ENCODE data around the gene WNT11.

Gene WNT11

DNA sequence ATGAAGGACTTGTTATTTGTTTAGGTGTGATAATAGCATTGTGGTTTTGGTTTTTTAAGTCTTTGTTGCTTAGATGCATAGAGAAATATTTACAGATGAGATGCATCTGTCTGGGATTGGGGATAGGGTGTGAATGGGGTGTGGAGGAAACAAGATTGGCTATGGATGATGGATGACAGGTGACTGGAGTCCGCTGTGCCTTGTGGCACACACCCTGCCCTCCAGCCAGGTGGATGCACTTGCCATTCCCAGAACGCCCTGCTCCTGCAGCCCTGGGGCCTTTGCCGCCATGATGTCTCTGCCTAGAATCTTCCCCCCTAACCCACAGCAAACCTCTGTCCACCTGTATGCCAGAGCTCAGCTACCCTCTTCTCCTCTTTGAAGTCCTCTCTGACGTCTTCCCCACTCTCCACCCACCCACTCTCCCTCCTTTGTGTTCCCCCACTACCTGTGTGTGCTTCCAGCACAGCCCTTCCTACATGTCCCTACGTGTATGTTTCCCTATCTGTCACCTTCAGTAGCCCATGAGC lies 54.7 kb downstream of the WNT11 start:
- no peak for DNase-seq

DNA sequence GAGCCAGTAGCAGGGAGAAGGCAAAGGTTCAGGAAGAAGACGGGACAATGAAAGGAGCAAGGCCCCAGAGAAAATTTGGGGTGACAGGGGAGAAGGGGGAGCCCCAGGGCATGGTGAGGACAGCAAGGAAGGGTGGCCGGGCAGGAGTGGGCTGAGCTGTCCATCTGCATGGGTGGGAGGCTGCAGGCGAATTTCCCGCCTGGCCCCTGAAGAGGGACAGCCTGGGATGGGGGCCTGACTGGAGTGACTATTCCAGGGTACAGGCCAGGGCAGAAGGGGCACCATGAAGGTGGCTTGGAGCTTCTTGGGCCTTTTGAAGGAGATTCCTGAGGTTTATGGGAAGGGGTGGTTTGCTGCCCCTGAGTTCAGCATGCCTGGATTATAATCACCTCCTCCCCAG lies 56.2 kb downstream of the WNT11 start:
- no peak for DNase-seq

DNA sequence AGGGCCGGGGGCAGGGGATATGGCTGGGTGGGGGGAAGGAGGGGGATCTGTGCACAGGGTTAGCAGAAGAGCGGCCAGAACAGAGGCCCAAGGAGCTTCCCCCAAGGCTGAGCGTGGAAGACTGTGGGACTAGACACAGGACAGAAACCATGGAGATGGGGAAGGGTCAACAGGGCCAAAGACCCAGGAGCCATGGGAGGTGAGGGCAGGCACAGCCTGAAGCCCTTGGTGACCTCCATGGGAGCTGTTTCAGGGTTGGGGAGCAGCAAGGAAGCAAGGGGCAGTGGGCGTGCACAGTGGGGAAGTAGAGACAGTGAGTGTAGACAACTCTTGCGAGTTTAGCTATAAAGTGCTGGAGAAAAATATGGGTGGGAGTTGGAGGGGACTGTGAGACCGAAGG lies 56.6 kb downstream of the WNT11 start:
- DNase-seq = no peak

DNA sequence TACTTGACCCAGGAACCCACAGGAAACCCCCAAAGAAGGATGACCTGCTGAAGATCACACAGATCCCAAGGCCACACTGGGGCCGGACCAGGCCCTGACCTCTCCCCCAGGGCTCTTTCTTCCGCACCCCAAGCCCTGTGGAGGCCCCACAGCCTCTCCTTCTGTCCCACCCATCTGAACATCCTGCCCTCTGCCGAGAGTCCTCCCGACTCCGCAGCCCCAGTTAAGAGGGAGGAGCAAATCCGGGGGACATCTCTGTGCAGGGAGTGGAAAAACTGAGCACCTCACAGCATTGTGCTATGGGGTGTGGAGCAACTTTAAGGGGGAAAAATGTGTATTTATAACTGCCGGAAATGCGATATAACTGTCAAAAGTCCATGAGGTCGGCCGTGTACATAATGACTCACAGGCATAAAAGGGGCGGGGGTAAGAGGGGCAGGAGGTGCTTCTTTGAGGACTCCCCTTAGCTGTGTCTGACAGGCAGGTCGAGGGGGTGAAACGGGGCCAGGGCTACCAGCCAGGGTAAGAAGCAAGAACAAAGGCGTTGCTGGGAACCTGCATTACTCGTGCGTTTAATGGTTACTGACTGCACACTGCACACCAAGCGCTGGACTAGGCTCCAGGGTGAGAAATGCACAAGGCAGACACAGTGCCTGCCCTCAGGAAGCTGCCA lies 57.2 kb downstream of the WNT11 start:
- DNase-seq = no peak

DNA sequence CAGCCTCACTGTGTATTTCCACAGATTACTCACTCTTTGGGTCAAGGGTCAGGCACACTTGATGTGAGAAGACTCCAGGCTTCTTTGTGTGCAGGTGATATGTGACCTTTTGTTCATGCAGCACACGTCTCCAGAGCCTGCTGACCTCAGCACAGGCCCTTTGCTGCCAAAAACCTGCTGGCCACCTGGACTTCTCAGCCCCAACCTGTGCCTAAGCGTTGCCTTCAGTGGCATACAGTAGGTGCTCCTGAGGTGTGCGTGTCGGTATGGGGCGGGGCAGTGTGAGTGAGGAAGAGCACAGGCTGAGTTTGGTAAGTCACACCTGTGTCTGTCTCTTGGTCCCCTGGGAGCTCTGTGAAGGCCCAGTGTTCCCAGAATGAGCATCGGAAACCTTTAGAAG lies 58.1 kb downstream of the WNT11 start:
- no peak for DNase-seq

DNA sequence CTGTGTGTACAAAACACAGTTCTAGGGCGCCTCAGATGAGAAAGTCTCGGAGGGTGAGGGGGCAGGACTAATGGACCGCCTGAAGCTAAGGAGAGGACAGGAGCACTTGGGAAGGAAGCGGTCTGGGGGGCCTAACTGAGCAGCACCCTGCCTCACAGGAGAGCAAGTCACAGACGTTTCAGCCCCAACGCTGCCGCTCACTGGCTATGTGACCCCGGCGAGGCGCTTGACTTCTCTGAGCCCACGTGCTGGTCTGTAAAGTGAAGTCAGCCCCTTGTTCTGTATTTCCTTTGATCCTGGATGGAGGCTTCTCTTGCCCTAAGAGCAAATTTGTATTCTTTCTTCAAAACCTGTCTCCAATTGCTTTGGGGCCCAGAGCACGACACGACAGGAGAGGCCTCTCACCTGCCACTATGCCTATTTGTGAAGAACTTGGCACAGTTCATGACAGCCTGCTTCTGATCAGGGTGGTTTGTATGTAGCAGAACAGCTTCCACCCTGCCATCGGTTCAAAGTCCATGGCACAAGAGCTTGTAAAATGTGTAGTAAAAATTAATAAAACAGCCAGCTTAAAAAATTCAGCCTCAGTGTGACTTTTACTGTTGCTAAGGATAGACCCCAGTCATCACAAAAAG lies 59.1 kb downstream of the WNT11 start:
- DNase-seq = no peak

DNA sequence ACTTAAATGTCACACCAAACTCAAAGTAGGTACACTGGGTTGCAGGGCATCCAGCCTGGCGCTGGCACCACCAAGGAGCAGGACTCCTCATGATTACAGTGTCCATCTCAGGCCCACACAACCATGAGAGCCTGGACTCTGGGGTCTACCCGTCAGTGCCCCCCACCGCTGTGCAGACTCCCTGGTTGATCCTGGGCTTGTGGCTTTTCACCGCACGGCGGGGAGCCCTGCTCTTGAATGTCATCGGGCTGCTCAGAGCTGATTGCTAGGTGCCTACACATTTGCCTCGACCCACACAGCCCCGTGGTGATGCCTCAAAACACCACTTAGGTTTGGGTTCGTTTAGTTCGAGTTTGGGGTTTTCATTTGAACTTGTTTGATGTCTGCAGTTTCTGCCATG lies 63.0 kb downstream of the WNT11 start:
- DNase-seq = no peak

DNA sequence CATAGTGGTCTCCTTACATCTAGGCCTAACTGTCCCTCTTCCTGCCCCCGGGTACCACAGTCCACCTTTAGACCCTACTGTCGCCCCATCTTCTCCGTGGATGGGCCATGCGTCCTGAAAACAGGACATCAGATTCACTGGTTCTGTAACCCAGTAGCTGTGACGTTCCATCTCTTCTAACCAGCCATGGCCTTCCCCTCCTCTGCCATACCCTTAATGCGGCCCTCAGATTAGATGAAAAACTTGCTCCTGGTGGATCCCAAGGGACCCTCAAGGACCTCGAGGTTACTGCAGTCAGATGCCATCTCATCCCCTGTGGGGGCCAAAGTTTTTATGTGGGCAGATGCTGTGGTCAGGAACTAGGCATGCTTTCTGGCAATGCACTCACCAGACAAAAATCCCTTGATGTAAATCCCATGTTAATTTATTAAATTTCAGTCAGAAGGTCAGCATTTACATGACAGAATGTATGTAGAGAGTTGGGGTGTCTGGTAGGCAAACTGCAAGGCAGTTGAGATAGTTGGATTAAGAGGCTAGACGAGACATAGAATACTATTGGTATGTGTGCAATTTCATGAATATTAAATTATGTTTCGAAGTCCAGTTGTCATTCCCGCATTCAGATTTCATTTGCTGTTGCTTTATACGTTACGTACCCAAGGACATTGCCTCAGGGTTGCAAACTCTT lies 64.3 kb downstream of the WNT11 start:
- DNase-seq = no peak

DNA sequence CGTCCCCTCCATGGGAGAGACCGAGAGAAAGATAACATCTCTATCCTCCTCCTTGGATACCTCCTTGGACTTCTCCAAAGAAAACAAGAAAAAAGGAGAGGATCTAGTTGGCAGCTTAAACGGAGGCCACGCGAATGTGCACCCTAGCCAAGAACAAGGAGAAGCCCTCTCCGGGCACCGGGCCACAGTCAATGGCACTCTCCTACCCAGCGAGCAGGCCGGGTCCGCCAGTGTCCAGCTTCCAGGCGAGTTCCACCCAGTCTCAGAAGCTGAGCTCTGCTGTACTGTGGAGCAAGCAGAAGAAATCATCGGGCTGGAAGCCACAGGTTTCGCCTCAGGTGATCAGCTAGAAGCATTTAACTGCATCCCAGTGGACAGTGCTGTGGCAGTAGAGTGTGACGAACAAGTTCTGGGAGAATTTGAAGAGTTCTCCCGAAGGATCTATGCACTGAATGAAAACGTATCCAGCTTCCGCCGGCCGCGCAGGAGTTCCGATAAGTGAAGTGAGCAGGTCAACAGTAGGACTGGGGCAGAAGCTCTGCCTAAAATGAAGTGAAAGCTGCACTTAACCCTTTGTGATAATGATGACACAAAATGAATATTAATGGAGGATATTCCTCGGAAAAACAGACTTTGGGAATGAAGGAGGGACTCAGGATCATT lies 65.3 kb downstream of the WNT11 start:
- no peak for DNase-seq

DNA sequence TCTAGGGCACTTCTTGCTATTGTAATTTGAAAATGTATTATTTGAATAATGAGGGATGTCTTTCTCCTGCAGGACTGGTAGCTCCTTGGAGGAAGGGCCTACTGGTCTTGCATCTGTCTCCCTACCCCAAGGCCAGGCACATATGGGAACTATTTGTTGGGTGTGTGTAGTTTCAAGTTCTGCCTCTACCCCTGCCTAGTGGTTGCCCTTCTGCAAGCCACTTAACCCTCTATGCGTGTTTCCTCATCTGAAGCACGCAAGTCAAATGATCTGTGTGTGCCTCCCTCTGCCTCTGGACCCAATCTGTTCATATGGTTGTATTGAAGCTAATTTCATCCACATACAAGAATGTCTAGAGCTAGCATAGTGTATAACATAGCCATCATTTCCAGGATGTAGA lies 67.0 kb downstream of the WNT11 start:
- DNase-seq = no peak

Data from CD4-positive, alpha-beta T cell treated with Interleukin-6 for 4 hours (primary cell).